ENCODE results near the gene KCNH6.

Gene KCNH6

GRCh38 chr17:63475491-63476412 lies 47.4 kb upstream of the KCNH6 start:
- POLR2A ChIA-PET, result interaction anchor here (1.1 kb wide), 1 partner anchor 76 kb away, joined by 4 read pairs; no protein-coding TSS in a partner anchor
- TF ChIP-seq TCF7L2 (IDR thresholded peaks at IDR 0.05; ENCODE audit: borderline replicate concordance, low read depth, low read length), result no peak
- TF ChIP-seq ZFHX2 (tag by site-specific recombination; conservative IDR thresholded peaks at IDR 0.05), result peak; percentile 17; the same call in 1 of the 2 replicates
- peak; percentile 90 for TF ChIP-seq ZNF335 (tag by site-specific recombination; conservative IDR thresholded peaks at IDR 0.05)
- no peak for TF ChIP-seq ZNF521 (tag by site-specific recombination; IDR thresholded peaks at IDR 0.05)
- Histone ChIP-seq H3K36me3 (ENCODE audit: control insufficient read depth in 2 of 2, insufficient read depth in 1 of 2, low read length in 2 of 2) (no peaks in the 10 kb centered on the region), H3K4me3 (ENCODE audit: low read depth, low read length) (no peak overlapping the region), H3K27ac (ENCODE audit: extremely low read depth, low read depth, low read length) (no peak overlapping the region; the same call in 1 of the 2 replicates), H3K4me1 (ENCODE audit: control insufficient read depth, insufficient read depth, low read length) (peaks cover 11% of the 10 kb centered on the region), H3K9me3 (ENCODE audit: control insufficient read depth, insufficient read depth, low read depth, low read length) (no peaks in the 10 kb centered on the region)
- CTCF ChIA-PET, result interaction anchor here (0.5 to 8.1 kb wide), 9 partner anchors 11 to 344 kb away, joined by 3 to 159 read pairs (median 4); no protein-coding TSS in a partner anchor

GRCh38 chr17:63476459-63476853 lies 46.7 kb upstream of the KCNH6 start:
- CTCF ChIA-PET, result interaction anchor here (0.5 to 8.1 kb wide), 7 partner anchors 11 to 345 kb away, joined by 3 to 159 read pairs (median 5); no protein-coding TSS in a partner anchor
- POLR2A ChIA-PET, result interaction anchor here (0.6 to 1.1 kb wide), 2 partner anchors 75 to 146 kb away, joined by 3 to 4 read pairs; partner anchors contain the start of gene MAP3K3
- TF ChIP-seq YY2 (tag by site-specific recombination; IDR thresholded peaks at IDR 0.05) (no peak), ZNF600 (tag by site-specific recombination; IDR thresholded peaks at IDR 0.05) (no peak), KLF17 (tag by site-specific recombination; IDR thresholded peaks at IDR 0.05) (0 out of 2 replicates have a peak, but pooled peaks have one; percentile 16), MZF1 (tag by site-specific recombination; IDR thresholded peaks at IDR 0.05; ENCODE audit: borderline replicate concordance) (no peak), MYNN (tag by site-specific recombination; IDR thresholded peaks at IDR 0.05; ENCODE audit: borderline replicate concordance) (no peak), GLIS1 (tag by site-specific recombination; IDR thresholded peaks at IDR 0.05) (peak; percentile 93), REST (tag by site-specific recombination; IDR thresholded peaks at IDR 0.05) (peak; percentile 80), ZIC2 (tag by site-specific recombination; IDR thresholded peaks at IDR 0.05) (peak; percentile 65), ZNF341 (tag by site-specific recombination; IDR thresholded peaks at IDR 0.05; ENCODE audit: low read depth) (peak; percentile 51; the same call in 1 of the 2 replicates), ZNF398 (tag by site-specific recombination; IDR thresholded peaks at IDR 0.05) (peak; percentile 29; the same call in 1 of the 2 replicates), GLIS2 (tag by site-specific recombination; IDR thresholded peaks at IDR 0.05) (peak; percentile 77), ZBTB26 (tag by site-specific recombination; optimal IDR thresholded peaks at IDR 0.05) (peak; percentile 28), ZNF335 (tag by site-specific recombination; conservative IDR thresholded peaks at IDR 0.05) (peak; percentile 67), ZSCAN30 (tag by site-specific recombination; IDR thresholded peaks at IDR 0.05) (no peak), ZNF692 (tag by site-specific recombination; IDR thresholded peaks at IDR 0.05) (no peak), ZNF248 (tag by site-specific recombination; IDR thresholded peaks at IDR 0.05) (no peak)

More at GRCh38 chr17:63476459-63476853, 46.7 kb upstream of the KCNH6 start:
- Histone ChIP-seq H3K27ac (ENCODE audit: extremely low read depth, low read depth, low read length) (peak overlapping the region; percentile 61; the same call in 1 of the 2 replicates), H3K4me1 (ENCODE audit: control insufficient read depth, insufficient read depth, low read length) (peaks cover 13% of the 10 kb centered on the region), H3K9me3 (ENCODE audit: control insufficient read depth, insufficient read depth, low read depth, low read length) (no peaks in the 10 kb centered on the region), H3K36me3 (ENCODE audit: control insufficient read depth in 2 of 2, insufficient read depth in 1 of 2, low read length in 2 of 2) (no peaks in the 10 kb centered on the region), H3K4me3 (ENCODE audit: low read depth, low read length) (peak overlapping the region; percentile 50)
